ENCODE measurements around the gene SAP30. TPM values are rescaled to one million over a fixed set of nuclear protein-coding genes. Genes with fewer than 3 reads are reported as not detected.

The SAP30 gene, protein sequence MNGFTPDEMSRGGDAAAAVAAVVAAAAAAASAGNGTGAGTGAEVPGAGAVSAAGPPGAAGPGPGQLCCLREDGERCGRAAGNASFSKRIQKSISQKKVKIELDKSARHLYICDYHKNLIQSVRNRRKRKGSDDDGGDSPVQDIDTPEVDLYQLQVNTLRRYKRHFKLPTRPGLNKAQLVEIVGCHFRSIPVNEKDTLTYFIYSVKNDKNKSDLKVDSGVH
- total RNA-seq (2014; rRNA removed; shearing (Covaris generic)): 32.4 and 33.0 TPM in 2 replicates

GRCh38 chr4:173370477-173371291 lies at the start of gene SAP30:
TSS of gene SAP30 (plus strand) at chr4:173370954. CDS start at chr4:173371183, 229 bp downstream.

GRCh38 chr4:173334085-173334890 lies 36.5 kb upstream of the SAP30 start, which contains the start of gene HMGB2:
TSS of gene HMGB2 (minus strand) at chr4:173334358. CDS start at chr4:173333649, 709 bp downstream.

DNA sequence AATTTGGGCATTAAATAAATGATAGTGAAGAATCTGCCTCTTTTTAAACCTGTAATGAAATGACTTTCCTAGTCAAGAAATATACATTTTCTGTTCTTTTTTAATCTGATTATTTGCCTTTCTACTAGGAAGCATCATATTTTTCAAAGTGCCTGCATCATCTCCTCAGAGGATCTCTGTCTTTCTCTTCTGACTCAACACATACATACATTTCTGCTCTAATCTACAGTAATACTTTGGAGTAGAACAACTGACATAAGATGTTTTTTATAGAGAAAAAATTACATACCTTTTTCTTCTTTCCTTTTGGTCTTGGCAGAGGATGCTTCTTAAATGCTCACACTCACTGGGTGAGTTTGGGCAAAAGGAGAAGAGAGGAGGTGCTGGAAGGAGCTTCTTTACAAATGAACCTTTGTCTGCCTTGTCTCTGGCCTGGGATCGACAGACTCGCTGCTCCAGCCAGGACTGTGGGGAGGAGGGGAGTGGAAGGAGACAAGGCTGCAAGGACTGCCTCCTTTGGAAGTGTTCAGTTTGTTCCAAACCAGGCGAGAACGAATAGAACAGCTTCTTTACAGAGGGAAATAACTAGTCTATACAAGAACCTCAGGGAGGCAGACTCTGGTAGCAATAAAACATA lies 28.1 kb downstream of the SAP30 start, which contains the start of gene SCRG1:
Gene SCRG1, minus strand, starts transcription at position 338 of the 637 bp plus-strand sequence. CDS start 7,702 bp downstream, outside the sequence.

Other genes starting within 250 kb of the SAP30 start
- gene GALNT7, start 202.1 kb upstream of the SAP30 start, total RNA-seq (2014; rRNA removed; shearing (Covaris generic)): 6.5 and 8.6 TPM in 2 replicates
- gene HMGB2, start 36.6 kb upstream of the SAP30 start, total RNA-seq (2014; rRNA removed; shearing (Covaris generic)): 278 and 297 TPM in 2 replicates
- gene SCRG1, start 28.2 kb downstream of the SAP30 start, total RNA-seq (2014; rRNA removed; shearing (Covaris generic)): 0.27 and 0.30 TPM in 2 replicates
- gene HAND2, start 159.3 kb downstream of the SAP30 start, total RNA-seq (2014; rRNA removed; shearing (Covaris generic)): 6.3 and 6.6 TPM in 2 replicates